ENCODE results near the gene EED.

Gene EED

GRCh38 chr11:86244522-86245368, at the start of gene EED:
Gene EED (plus strand): TSS chr11:86244753. CDS start chr11:86245230, 477 bp downstream.
- Histone ChIP-seq H3K4me3 (ENCODE audit: low read length in 2 of 2) (peak within 1 kb of the TSS; percentile 98 to 100), H3K27me3 (ENCODE audit: control insufficient read depth in 2 of 2, insufficient read depth in 2 of 2, low read length in 2 of 2) (no peaks in the 10 kb centered on the region), H3K4me1 (ENCODE audit: control insufficient read depth in 2 of 2, insufficient read depth in 2 of 2, low read length in 2 of 2) (peaks cover 21 to 22% of the 10 kb centered on the region in 2 donors), H3K27ac (ENCODE audit: low read depth in 2 of 2, low read length in 2 of 2) (peak within 1 kb of the TSS; percentile 97 to 98), H3K9me3 (ENCODE audit: control insufficient read depth in 2 of 2, low read length in 2 of 2) (no peaks in the 10 kb centered on the region), H3K9ac (ENCODE audit: low read depth in 1 of 2, low read length in 2 of 2) (peak within 1 kb of the TSS; percentile 97 to 99), H3K36me3 (ENCODE audit: control insufficient read depth in 2 of 2, insufficient read depth in 2 of 2, low read length in 2 of 2) (no peaks in the 10 kb centered on the region)

GRCh38 chr11:86194998-86195397, 49.6 kb upstream of the EED start:
- peaks cover 4 to 5% of the 10 kb centered on the region in 2 donors for H3K4me1 ChIP-seq (ENCODE audit: control insufficient read depth in 2 of 2, insufficient read depth in 2 of 2, low read length in 2 of 2)
- no peak overlapping the region for H3K27ac ChIP-seq (ENCODE audit: low read depth in 2 of 2, low read length in 2 of 2)
- no peak overlapping the region for H3K9ac ChIP-seq (ENCODE audit: low read depth in 1 of 2, low read length in 2 of 2)
- H3K4me3 ChIP-seq (ENCODE audit: low read length in 2 of 2), result no peak overlapping the region
- H3K36me3 ChIP-seq (ENCODE audit: control insufficient read depth in 2 of 2, insufficient read depth in 2 of 2, low read length in 2 of 2), result no peaks in the 10 kb centered on the region
- no peaks in the 10 kb centered on the region for H3K27me3 ChIP-seq (ENCODE audit: control insufficient read depth in 2 of 2, insufficient read depth in 2 of 2, low read length in 2 of 2)
- H3K9me3 ChIP-seq (ENCODE audit: control insufficient read depth in 2 of 2, low read length in 2 of 2), result no peaks in the 10 kb centered on the region

GRCh38 chr11:86196085-86196696, 48.4 kb upstream of the EED start:
- H3K27me3 ChIP-seq (ENCODE audit: control insufficient read depth in 2 of 2, insufficient read depth in 2 of 2, low read length in 2 of 2), result no peaks in the 10 kb centered on the region
- H3K36me3 ChIP-seq (ENCODE audit: control insufficient read depth in 2 of 2, insufficient read depth in 2 of 2, low read length in 2 of 2), result no peaks in the 10 kb centered on the region
- H3K9me3 ChIP-seq (ENCODE audit: control insufficient read depth in 2 of 2, low read length in 2 of 2), result no peaks in the 10 kb centered on the region
- H3K4me3 ChIP-seq (ENCODE audit: low read length in 2 of 2), result no peak overlapping the region
- no peak overlapping the region for H3K9ac ChIP-seq (ENCODE audit: low read depth in 1 of 2, low read length in 2 of 2)
- no peak overlapping the region for H3K27ac ChIP-seq (ENCODE audit: low read depth in 2 of 2, low read length in 2 of 2)
- peaks cover 4 to 5% of the 10 kb centered on the region in 2 donors for H3K4me1 ChIP-seq (ENCODE audit: control insufficient read depth in 2 of 2, insufficient read depth in 2 of 2, low read length in 2 of 2)

- no peaks in the 10 kb centered on the region for H3K9me3 ChIP-seq (ENCODE audit: control insufficient read depth in 2 of 2, low read length in 2 of 2)
- H3K9ac ChIP-seq (ENCODE audit: low read depth in 1 of 2, low read length in 2 of 2), result no peak overlapping the region
- no peak overlapping the region for H3K27ac ChIP-seq (ENCODE audit: low read depth in 2 of 2, low read length in 2 of 2)
- no peaks in the 10 kb centered on the region for H3K27me3 ChIP-seq (ENCODE audit: control insufficient read depth in 2 of 2, insufficient read depth in 2 of 2, low read length in 2 of 2)
- no peaks in the 10 kb centered on the region for H3K36me3 ChIP-seq (ENCODE audit: control insufficient read depth in 2 of 2, insufficient read depth in 2 of 2, low read length in 2 of 2)
- H3K4me1 ChIP-seq (ENCODE audit: control insufficient read depth in 2 of 2, insufficient read depth in 2 of 2, low read length in 2 of 2), result peaks cover 4 to 5% of the 10 kb centered on the region in 2 donors
- no peak overlapping the region for H3K4me3 ChIP-seq (ENCODE audit: low read length in 2 of 2)
Measured at GRCh38 chr11:86196913-86197312, 47.6 kb upstream of the EED start.

GRCh38 chr11:86197448-86197847, 47.1 kb upstream of the EED start:
- Histone ChIP-seq H3K9ac (ENCODE audit: low read depth in 1 of 2, low read length in 2 of 2) (no peak overlapping the region), H3K9me3 (ENCODE audit: control insufficient read depth in 2 of 2, low read length in 2 of 2) (no peaks in the 10 kb centered on the region), H3K4me3 (ENCODE audit: low read length in 2 of 2) (no peak overlapping the region), H3K4me1 (ENCODE audit: control insufficient read depth in 2 of 2, insufficient read depth in 2 of 2, low read length in 2 of 2) (peaks cover 4 to 7% of the 10 kb centered on the region in 2 donors), H3K27ac (ENCODE audit: low read depth in 2 of 2, low read length in 2 of 2) (no peak overlapping the region), H3K27me3 (ENCODE audit: control insufficient read depth in 2 of 2, insufficient read depth in 2 of 2, low read length in 2 of 2) (no peaks in the 10 kb centered on the region), H3K36me3 (ENCODE audit: control insufficient read depth in 2 of 2, insufficient read depth in 2 of 2, low read length in 2 of 2) (no peaks in the 10 kb centered on the region)

- H3K4me3 ChIP-seq (ENCODE audit: low read length in 2 of 2), result no peak overlapping the region
- no peaks in the 10 kb centered on the region for H3K9me3 ChIP-seq (ENCODE audit: control insufficient read depth in 2 of 2, low read length in 2 of 2)
- H3K27me3 ChIP-seq (ENCODE audit: control insufficient read depth in 2 of 2, insufficient read depth in 2 of 2, low read length in 2 of 2), result no peaks in the 10 kb centered on the region
- no peaks in the 10 kb centered on the region for H3K36me3 ChIP-seq (ENCODE audit: control insufficient read depth in 2 of 2, insufficient read depth in 2 of 2, low read length in 2 of 2)
- H3K27ac ChIP-seq (ENCODE audit: low read depth in 2 of 2, low read length in 2 of 2), result no peak overlapping the region
- peaks cover 0 to 3% of the 10 kb centered on the region in 2 donors for H3K4me1 ChIP-seq (ENCODE audit: control insufficient read depth in 2 of 2, insufficient read depth in 2 of 2, low read length in 2 of 2)
- H3K9ac ChIP-seq (ENCODE audit: low read depth in 1 of 2, low read length in 2 of 2), result no peak overlapping the region
Measured at GRCh38 chr11:86198139-86198538, 46.4 kb upstream of the EED start.

- H3K4me1 ChIP-seq (ENCODE audit: control insufficient read depth in 2 of 2, insufficient read depth in 2 of 2, low read length in 2 of 2), result peaks cover 0 to 3% of the 10 kb centered on the region in 2 donors
- no peak overlapping the region for H3K9ac ChIP-seq (ENCODE audit: low read depth in 1 of 2, low read length in 2 of 2)
- H3K4me3 ChIP-seq (ENCODE audit: low read length in 2 of 2), result no peak overlapping the region
- H3K27me3 ChIP-seq (ENCODE audit: control insufficient read depth in 2 of 2, insufficient read depth in 2 of 2, low read length in 2 of 2), result no peaks in the 10 kb centered on the region
- H3K9me3 ChIP-seq (ENCODE audit: control insufficient read depth in 2 of 2, low read length in 2 of 2), result no peaks in the 10 kb centered on the region
- H3K36me3 ChIP-seq (ENCODE audit: control insufficient read depth in 2 of 2, insufficient read depth in 2 of 2, low read length in 2 of 2), result no peaks in the 10 kb centered on the region
- no peak overlapping the region for H3K27ac ChIP-seq (ENCODE audit: low read depth in 2 of 2, low read length in 2 of 2)
Measured at GRCh38 chr11:86199354-86199753, 45.2 kb upstream of the EED start.

- Histone ChIP-seq H3K9me3 (ENCODE audit: control insufficient read depth in 2 of 2, low read length in 2 of 2) (no peaks in the 10 kb centered on the region), H3K36me3 (ENCODE audit: control insufficient read depth in 2 of 2, insufficient read depth in 2 of 2, low read length in 2 of 2) (no peaks in the 10 kb centered on the region), H3K4me3 (ENCODE audit: low read length in 2 of 2) (no peak overlapping the region), H3K9ac (ENCODE audit: low read depth in 1 of 2, low read length in 2 of 2) (no peak overlapping the region), H3K27me3 (ENCODE audit: control insufficient read depth in 2 of 2, insufficient read depth in 2 of 2, low read length in 2 of 2) (no peaks in the 10 kb centered on the region), H3K27ac (ENCODE audit: low read depth in 2 of 2, low read length in 2 of 2) (no peak overlapping the region), H3K4me1 (ENCODE audit: control insufficient read depth in 2 of 2, insufficient read depth in 2 of 2, low read length in 2 of 2) (peaks cover 0 to 3% of the 10 kb centered on the region in 2 donors)
Measured at GRCh38 chr11:86201371-86201884, 43.1 kb upstream of the EED start.

GRCh38 chr11:86202013-86202336, 42.6 kb upstream of the EED start:
- Histone ChIP-seq H3K36me3 (ENCODE audit: control insufficient read depth in 2 of 2, insufficient read depth in 2 of 2, low read length in 2 of 2) (no peaks in the 10 kb centered on the region), H3K27me3 (ENCODE audit: control insufficient read depth in 2 of 2, insufficient read depth in 2 of 2, low read length in 2 of 2) (no peaks in the 10 kb centered on the region), H3K4me1 (ENCODE audit: control insufficient read depth in 2 of 2, insufficient read depth in 2 of 2, low read length in 2 of 2) (peaks cover 0 to 3% of the 10 kb centered on the region in 2 donors), H3K27ac (ENCODE audit: low read depth in 2 of 2, low read length in 2 of 2) (peak overlapping the region in 1 of 2 donors; percentile 25), H3K9ac (ENCODE audit: low read depth in 1 of 2, low read length in 2 of 2) (peak overlapping the region in 1 of 2 donors; percentile 0), H3K9me3 (ENCODE audit: control insufficient read depth in 2 of 2, low read length in 2 of 2) (no peaks in the 10 kb centered on the region), H3K4me3 (ENCODE audit: low read length in 2 of 2) (peak overlapping the region; percentile 35 to 38)

GRCh38 chr11:86204356-86204755, 40.2 kb upstream of the EED start:
- Histone ChIP-seq H3K4me1 (ENCODE audit: control insufficient read depth in 2 of 2, insufficient read depth in 2 of 2, low read length in 2 of 2) (peaks cover 0 to 3% of the 10 kb centered on the region in 2 donors), H3K4me3 (ENCODE audit: low read length in 2 of 2) (no peak overlapping the region), H3K27ac (ENCODE audit: low read depth in 2 of 2, low read length in 2 of 2) (no peak overlapping the region), H3K27me3 (ENCODE audit: control insufficient read depth in 2 of 2, insufficient read depth in 2 of 2, low read length in 2 of 2) (no peaks in the 10 kb centered on the region), H3K36me3 (ENCODE audit: control insufficient read depth in 2 of 2, insufficient read depth in 2 of 2, low read length in 2 of 2) (no peaks in the 10 kb centered on the region), H3K9me3 (ENCODE audit: control insufficient read depth in 2 of 2, low read length in 2 of 2) (no peaks in the 10 kb centered on the region), H3K9ac (ENCODE audit: low read depth in 1 of 2, low read length in 2 of 2) (no peak overlapping the region)

Data from mucosa of rectum (tissue), 2 donors.